Activated naive CD8-positive, alpha-beta T cell treated with anti-CD3 and anti-CD28 coated beads, Interleukin-2, amount 10 ng/mL, durations not matched to agents 7 days and 5 days (primary cell): ENCODE results near the gene PLA2G15. TPM values are rescaled to one million over a fixed set of nuclear protein-coding genes. Genes with fewer than 3 reads are reported as not detected.
A peak's percentile ranks its signal among the peaks of the same experiment; 100 is the strongest.
"Not testable (repeated sequence)": the region's sequence is repeated elsewhere in the genome, so short reads cannot be mapped to it uniquely, and the experiment has no call there.

Experiments
- ATAC-seq: fragments of 150-1000 bp; cut with Tn5 transposase; one replicate; pipeline ENCODE4 v1.10.0; 2021; ENCODE audit warnings: low read depth, moderate library complexity
- POLR2A ChIA-PET: fragments of 350-600 bp; sonication (Branson Sonifier 250); formaldehyde crosslinking; loops from one replicate; lab custom pipeline; 2021; ENCODE audit warnings: antibody characterized with exemption; lab: Charles Lee
- DNase-seq: peaks from one replicate; pipeline ENCODE4 v3.0.0; 2021
- H3K27ac Mint-ChIP-seq: one replicate; pipeline ENCODE4 v1.8.0; 2022; ENCODE audit warnings: mild to moderate bottlenecking, mixed read lengths
- H3K27me3 Mint-ChIP-seq: one replicate; pipeline ENCODE4 v1.8.0; 2022; ENCODE audit warnings: mild to moderate bottlenecking, moderate library complexity, mixed read lengths
- H3K36me3 Mint-ChIP-seq: one replicate; pipeline ENCODE4 v1.8.0; 2021; ENCODE audit warnings: mild to moderate bottlenecking, mixed read lengths
- H3K4me1 Mint-ChIP-seq: one replicate; pipeline ENCODE4 v1.8.0; 2021; ENCODE audit warnings: mixed read lengths
- H3K4me3 Mint-ChIP-seq: one replicate; pipeline ENCODE4 v1.8.0; 2022; ENCODE audit warnings: mild to moderate bottlenecking, moderate library complexity, mixed read lengths
- H3K9me3 Mint-ChIP-seq: one replicate; pipeline ENCODE4 v1.8.0; 2021; ENCODE audit warnings: mixed read lengths
- total RNA-seq, 2 experiments: library from RNA; stranded (reverse); gene quantifications; one replicate each; pipeline ENCODE4 v1.2.3, GENCODE V29; 2021

The PLA2G15 gene
- total RNA-seq, 2 experiments from 2014 or later = 10.8 to 12.5 TPM

DNA sequence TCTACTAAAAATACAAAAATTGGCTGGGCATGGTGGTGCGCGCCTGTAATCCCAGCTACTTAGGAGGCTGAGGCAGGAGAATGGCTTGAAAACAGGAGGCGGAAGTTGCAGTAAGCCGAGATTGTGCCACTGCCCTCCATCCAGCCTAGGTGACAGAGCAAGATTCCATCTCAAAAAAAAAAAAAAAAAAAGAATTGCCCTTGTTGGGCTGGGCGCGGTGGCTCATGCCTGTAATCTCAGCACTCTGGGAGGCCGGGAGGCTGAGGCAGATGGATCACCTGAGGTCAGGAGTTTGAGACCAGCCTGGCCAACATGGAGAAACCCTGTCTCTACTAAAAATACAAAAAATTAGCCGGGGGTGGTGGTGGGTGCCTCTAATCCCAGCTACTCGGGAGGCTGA lies 43.6 kb downstream of the PLA2G15 start:
- POLR2A ChIA-PET = interaction anchor here (1.5 to 10.4 kb wide), 4 partner anchors 8 to 22 kb away, joined by 4 to 297 read pairs (median 41); partner anchors contain the start of genes PRMT7, SLC7A6 and SLC7A6OS
- not testable (repeated sequence) for H3K27me3 Mint-ChIP-seq, DNase-seq, H3K9me3 Mint-ChIP-seq, ATAC-seq
- Mint-ChIP-seq H3K4me1 (peaks cover 71% of the 10 kb centered on the region), H3K4me3 (peak overlapping the region; percentile 39), H3K27ac (peak overlapping the region; percentile 90), H3K36me3 (peaks cover 32% of the 10 kb centered on the region)

DNA sequence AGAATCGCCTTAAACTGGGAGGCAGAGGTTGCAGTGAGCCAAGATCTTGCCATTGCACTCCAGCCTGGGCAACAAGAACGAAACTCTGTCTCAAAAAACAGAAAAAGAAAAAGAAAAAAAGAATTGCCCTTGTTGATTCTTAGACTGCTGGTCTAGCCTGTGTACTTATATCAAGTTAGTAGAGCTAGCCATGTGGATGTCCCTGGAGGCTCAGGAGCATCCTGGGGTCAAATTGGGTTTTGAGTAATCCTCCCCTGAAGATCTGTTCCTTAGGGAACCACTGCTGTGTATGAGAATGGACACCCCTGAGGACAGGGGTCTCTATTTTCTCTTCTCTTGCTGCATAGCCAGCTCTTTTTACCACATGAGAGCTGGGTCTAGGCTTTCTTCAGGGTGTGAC lies 44.0 kb downstream of the PLA2G15 start:
- peak; percentile 0 for ATAC-seq
- H3K27ac Mint-ChIP-seq = peak overlapping the region; percentile 90

DNA sequence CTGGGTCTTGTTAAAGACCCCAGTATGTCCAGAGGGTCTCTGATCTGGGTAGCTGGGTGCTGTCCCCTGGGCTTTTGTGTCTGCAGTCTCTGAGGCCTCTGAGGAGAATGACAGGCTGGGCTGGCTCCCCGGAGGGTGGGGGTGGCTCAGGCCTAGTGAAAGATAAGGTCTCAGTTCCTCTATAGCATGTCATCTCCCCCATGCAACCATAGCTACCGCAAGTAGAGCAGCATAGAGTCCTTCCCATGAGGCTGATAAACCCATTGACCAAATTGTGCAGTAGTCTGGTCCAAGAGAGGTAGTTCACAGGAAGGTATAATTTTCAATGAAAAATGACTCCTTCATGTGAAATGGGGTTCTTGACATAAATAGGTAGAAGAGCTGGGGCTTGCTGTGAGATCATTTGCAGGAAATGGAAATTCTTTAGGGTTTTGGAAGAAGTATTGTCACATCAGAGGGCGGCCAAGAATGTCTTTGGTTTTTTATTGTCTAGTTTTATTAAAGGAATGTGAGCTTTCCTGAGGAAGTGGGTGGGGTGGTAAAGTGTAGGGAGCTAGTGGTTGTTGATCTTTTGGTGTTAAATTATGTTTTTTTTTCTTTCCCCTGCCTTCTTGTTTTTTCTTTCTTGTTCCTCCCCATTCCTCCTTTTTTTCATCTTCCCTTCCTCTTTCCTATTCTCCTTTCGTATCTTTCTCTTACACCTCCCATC lies 44.6 kb downstream of the PLA2G15 start:
- H3K4me3 Mint-ChIP-seq = peak overlapping the region; percentile 39
- peak; percentile 65 for DNase-seq
- H3K4me1 Mint-ChIP-seq = peaks cover 65% of the 10 kb centered on the region
- H3K9me3 Mint-ChIP-seq = no peaks in the 10 kb centered on the region
- H3K36me3 Mint-ChIP-seq = peaks cover 36% of the 10 kb centered on the region
- POLR2A ChIA-PET = interaction anchor here (0.5 to 10.4 kb wide), 4 partner anchors 20 to 725 kb away, joined by 3 to 297 read pairs (median 40); partner anchors contain the start of genes PRMT7, SLC7A6 and SLC7A6OS
- H3K27me3 Mint-ChIP-seq = no peaks in the 10 kb centered on the region
- ATAC-seq = peak; percentile 79
- peak overlapping the region; percentile 90 for H3K27ac Mint-ChIP-seq

More for the DNA sequence above, 44.0 kb downstream of the PLA2G15 start:
- Mint-ChIP-seq H3K9me3 (no peaks in the 10 kb centered on the region), H3K4me1 (peaks cover 69% of the 10 kb centered on the region), H3K4me3 (peak overlapping the region; percentile 39), H3K27me3 (no peaks in the 10 kb centered on the region), H3K36me3 (peaks cover 33% of the 10 kb centered on the region)
- no peak for DNase-seq
- POLR2A ChIA-PET = interaction anchor here (7.4 to 10.4 kb wide), 2 partner anchors 20 to 22 kb away, joined by 76 to 297 read pairs; partner anchors contain the start of genes PRMT7, SLC7A6 and SLC7A6OS

DNA sequence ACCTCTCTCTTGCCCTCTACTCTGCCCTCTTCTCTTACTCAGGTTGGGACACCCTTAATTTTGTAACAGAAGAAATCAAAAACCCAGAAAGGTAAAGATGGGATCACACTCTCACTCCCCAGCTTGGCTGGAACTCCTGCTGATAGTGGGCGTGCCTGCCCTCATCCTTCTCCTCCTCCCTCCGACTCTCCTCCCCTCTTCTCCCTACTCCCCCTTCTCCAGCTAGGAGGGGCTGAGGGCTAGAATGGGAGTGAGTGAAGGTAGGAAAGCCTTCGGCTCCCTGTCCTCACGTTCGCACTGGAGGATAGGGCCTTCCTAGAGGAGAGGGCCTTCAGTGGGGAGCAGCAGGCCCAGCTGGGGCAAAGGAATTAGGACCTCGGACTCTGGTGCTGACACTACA lies 45.3 kb downstream of the PLA2G15 start:
- H3K36me3 Mint-ChIP-seq = peaks cover 37% of the 10 kb centered on the region
- H3K27me3 Mint-ChIP-seq = no peaks in the 10 kb centered on the region
- H3K4me3 Mint-ChIP-seq = peak overlapping the region; percentile 39
- peak overlapping the region; percentile 90 for H3K27ac Mint-ChIP-seq
- no peaks in the 10 kb centered on the region for H3K9me3 Mint-ChIP-seq
- POLR2A ChIA-PET = interaction anchor here (0.5 to 10.4 kb wide), 5 partner anchors 10 to 39 kb away, joined by 4 to 297 read pairs (median 7); partner anchors contain the start of genes PRMT7, SLC7A6 and SLC7A6OS
- no peak for DNase-seq
- no peak for ATAC-seq
- peaks cover 59% of the 10 kb centered on the region for H3K4me1 Mint-ChIP-seq

DNA sequence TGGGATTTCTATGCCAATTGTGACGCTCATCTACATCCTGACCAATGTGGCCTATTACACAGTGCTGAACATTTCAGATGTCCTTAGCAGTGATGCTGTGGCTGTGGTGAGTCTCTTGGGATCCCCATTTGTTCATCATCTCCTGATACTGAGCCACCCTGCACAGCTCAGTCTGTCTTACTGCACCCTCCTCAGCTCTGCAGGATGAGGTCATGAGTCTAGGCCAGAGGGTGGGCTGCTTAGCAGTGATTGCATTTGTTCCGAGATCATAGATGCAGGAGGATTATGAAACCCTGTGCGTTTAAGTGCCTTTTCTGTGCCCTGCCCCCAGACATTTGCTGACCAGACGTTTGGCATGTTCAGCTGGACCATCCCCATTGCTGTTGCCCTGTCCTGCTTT lies 46.1 kb downstream of the PLA2G15 start:
- ATAC-seq = no peak
- Mint-ChIP-seq H3K27ac (peak overlapping the region; percentile 90), H3K4me1 (peaks cover 54% of the 10 kb centered on the region), H3K27me3 (no peaks in the 10 kb centered on the region), H3K4me3 (peak overlapping the region; percentile 15), H3K9me3 (no peaks in the 10 kb centered on the region), H3K36me3 (peaks cover 38% of the 10 kb centered on the region)
- no peak for DNase-seq
- POLR2A ChIA-PET = interaction anchor here (1.5 to 10.4 kb wide), 3 partner anchors 9 to 22 kb away, joined by 6 to 297 read pairs (median 7); partner anchors contain the start of genes PRMT7, SLC7A6 and SLC7A6OS

DNA sequence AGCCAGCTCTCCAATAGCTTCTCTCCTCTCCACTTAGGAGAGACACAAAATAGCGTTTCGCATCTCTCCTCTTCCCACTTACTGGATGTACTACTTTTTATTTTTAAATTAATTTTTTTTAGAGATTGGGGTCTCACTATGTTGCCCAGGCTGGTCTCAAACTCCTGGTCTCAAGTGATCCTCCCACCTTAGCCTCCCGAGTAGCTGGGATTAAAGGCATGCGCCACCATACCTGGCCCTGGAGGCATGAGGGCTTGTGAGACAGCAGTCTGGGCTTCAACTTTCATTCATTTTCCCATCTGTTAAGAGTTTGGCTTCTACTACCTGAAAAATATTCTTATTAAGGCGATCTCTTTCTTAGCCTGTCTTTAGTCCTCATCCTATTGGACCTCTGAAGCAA lies 47.3 kb downstream of the PLA2G15 start:
- H3K4me1 Mint-ChIP-seq = peaks cover 44% of the 10 kb centered on the region
- no peak for ATAC-seq

DNA sequence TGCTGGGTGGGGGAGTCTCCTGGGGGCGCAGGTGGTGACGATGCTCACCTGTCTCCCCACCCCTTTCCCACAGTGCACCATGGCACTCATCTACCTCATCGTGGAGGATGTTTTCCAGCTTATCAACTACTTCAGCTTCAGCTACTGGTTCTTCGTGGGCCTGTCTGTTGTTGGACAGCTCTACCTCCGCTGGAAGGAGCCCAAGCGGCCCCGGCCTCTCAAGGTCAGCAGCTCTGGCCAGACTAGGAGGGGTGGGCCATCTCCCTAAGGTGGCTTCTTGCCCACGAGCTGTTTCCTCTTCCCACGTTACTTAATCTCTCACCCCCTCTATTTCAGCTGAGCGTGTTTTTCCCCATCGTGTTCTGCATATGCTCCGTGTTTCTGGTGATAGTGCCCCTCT lies 51.1 kb downstream of the PLA2G15 start:
- POLR2A ChIA-PET = interaction anchor here (1.3 to 3.3 kb wide), 5 partner anchors 8 to 32 kb away, joined by 4 to 10 read pairs (median 6); partner anchors contain the start of genes PRMT7, SLC7A6 and SLC7A6OS
- Mint-ChIP-seq H3K36me3 (peaks cover 30% of the 10 kb centered on the region), H3K9me3 (no peaks in the 10 kb centered on the region)

More for the DNA sequence above, 47.3 kb downstream of the PLA2G15 start:
- Mint-ChIP-seq H3K27me3 (no peaks in the 10 kb centered on the region), H3K36me3 (peaks cover 32% of the 10 kb centered on the region), H3K4me3 (peak overlapping the region; percentile 3), H3K27ac (peak overlapping the region; percentile 90), H3K9me3 (no peaks in the 10 kb centered on the region)
- POLR2A ChIA-PET = interaction anchor here (1.8 to 10.4 kb wide), 2 partner anchors 19 to 23 kb away, joined by 6 to 297 read pairs; partner anchors contain the start of genes PRMT7, SLC7A6 and SLC7A6OS
- no peak for DNase-seq

DNA sequence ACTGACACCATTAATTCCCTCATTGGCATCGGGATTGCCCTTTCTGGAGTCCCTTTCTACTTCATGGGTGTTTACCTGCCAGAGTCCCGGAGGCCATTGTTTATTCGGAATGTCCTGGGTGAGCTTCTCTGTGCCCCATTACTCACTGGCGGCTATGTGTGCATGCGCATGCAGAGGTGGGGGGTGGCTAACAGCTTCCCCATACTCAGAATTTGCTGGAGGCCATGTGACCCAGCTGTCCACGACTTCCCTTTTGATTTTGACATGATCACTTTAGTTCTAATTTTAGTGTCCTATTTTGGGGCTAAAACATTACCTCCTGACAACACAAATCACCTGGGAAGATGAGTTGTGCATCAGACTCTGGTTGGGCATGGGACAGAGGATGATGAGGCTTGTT lies 51.5 kb downstream of the PLA2G15 start:
- POLR2A ChIA-PET = interaction anchor here (1.3 to 3.3 kb wide), 5 partner anchors 9 to 33 kb away, joined by 4 to 10 read pairs (median 6); partner anchors contain the start of genes PRMT7, SLC7A6 and SLC7A6OS
- ATAC-seq (no peak), DNase-seq (no peak)
- no peaks in the 10 kb centered on the region for H3K9me3 Mint-ChIP-seq
- peaks cover 15% of the 10 kb centered on the region for H3K4me1 Mint-ChIP-seq
- no peak overlapping the region for H3K4me3 Mint-ChIP-seq
- no peaks in the 10 kb centered on the region for H3K27me3 Mint-ChIP-seq
- H3K36me3 Mint-ChIP-seq = peaks cover 29% of the 10 kb centered on the region
- H3K27ac Mint-ChIP-seq = peak overlapping the region; percentile 50

More for the DNA sequence above, 51.1 kb downstream of the PLA2G15 start:
- H3K27me3 Mint-ChIP-seq = no peaks in the 10 kb centered on the region
- no peak overlapping the region for H3K4me3 Mint-ChIP-seq
- ATAC-seq (no peak), DNase-seq (no peak)
- peaks cover 19% of the 10 kb centered on the region for H3K4me1 Mint-ChIP-seq
- H3K27ac Mint-ChIP-seq = no peak overlapping the region

DNA sequence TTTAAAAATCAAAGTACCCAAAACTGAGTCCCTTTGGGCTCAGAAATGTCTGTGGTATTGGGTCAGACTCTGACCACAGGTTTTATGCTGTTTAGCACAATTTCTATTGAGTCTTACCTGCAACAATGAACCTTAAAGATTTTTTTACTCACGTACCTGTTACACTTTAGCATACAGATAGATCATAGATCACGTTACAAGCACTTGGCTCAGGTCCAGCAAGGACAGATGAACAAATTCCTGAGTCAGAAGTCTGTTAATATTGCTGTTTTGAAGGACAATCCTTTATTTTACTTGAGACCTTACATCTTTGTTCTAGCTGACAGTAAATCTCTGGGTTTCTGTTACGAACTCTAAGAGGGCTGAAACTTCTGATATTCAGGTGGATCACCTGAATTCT lies 52.7 kb downstream of the PLA2G15 start:
- POLR2A ChIA-PET = interaction anchor here (2.2 kb wide), 1 partner anchor 13 kb away, joined by 8 read pairs; the partner anchor contains the start of genes PRMT7 and SLC7A6OS
- Mint-ChIP-seq H3K36me3 (peaks cover 32% of the 10 kb centered on the region), H3K4me1 (peaks cover 10% of the 10 kb centered on the region), H3K9me3 (no peaks in the 10 kb centered on the region), H3K4me3 (no peak overlapping the region), H3K27me3 (no peaks in the 10 kb centered on the region), H3K27ac (no peak overlapping the region)
- DNase-seq (no peak), ATAC-seq (no peak)

DNA sequence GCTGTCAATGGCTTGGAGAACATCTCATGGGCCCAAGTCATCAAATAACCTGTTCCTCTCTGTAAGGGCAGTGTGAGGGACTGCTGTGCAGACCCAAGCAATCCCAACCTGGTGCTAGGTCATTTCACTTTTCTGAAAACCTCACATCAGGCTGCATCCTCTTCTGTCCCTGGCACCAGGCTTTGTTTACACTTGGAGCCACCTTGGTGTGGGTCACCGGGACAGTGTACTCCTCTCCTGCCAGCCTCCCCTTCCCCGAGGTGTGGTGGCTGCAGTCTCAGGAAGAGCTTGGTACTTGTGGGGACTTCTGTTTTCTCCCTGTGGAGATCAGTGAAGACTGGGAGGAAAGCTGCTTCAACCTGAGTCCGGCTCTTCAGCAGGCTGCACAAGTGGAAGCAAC lies 53.1 kb downstream of the PLA2G15 start:
- DNase-seq = no peak
- no peaks in the 10 kb centered on the region for H3K27me3 Mint-ChIP-seq
- H3K4me3 Mint-ChIP-seq = no peak overlapping the region
- peaks cover 33% of the 10 kb centered on the region for H3K36me3 Mint-ChIP-seq
- POLR2A ChIA-PET = interaction anchor here (1.2 to 2.7 kb wide), 5 partner anchors 10 to 35 kb away, joined by 4 to 10 read pairs (median 5); partner anchors contain the start of genes PRMT7, SLC7A6 and SLC7A6OS
- H3K27ac Mint-ChIP-seq = no peak overlapping the region
- peaks cover 10% of the 10 kb centered on the region for H3K4me1 Mint-ChIP-seq
- H3K9me3 Mint-ChIP-seq = no peaks in the 10 kb centered on the region
- no peak for ATAC-seq

DNA sequence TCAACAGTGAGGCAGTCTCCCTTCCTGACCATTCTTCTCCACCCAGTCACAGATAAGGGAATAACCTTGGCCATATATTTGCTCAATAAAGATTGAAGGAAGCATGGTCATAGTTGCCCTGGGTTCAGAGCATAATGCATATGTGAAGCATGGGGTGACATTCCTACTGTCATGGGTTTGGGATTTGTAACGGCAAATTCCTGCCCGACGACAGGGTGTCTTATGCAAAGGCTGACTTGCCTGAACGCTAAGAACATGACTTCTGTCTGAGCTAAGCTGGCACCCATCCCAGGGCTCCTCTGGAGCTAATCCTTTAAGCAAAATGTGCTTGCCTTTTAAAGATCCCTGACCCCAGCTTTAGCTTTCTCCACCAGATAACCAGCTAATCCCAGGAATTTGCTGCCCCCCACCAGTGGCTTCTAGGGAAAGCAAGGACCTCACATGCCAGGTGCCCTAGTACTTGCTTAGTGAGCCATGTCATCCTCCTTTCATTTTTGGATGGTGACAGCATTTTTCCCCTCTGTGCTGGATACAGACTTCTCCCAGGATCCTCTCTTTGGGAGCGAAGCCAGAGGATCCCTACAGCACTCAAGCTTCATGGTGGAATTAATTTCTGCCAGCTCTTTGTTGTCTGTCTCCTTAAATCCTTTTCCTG lies 53.9 kb downstream of the PLA2G15 start:
- Mint-ChIP-seq H3K4me3 (no peak overlapping the region), H3K27ac (no peak overlapping the region), H3K9me3 (no peaks in the 10 kb centered on the region), H3K4me1 (peaks cover 7% of the 10 kb centered on the region), H3K36me3 (peaks cover 36% of the 10 kb centered on the region), H3K27me3 (no peaks in the 10 kb centered on the region)
- no peak for ATAC-seq
- no peak for DNase-seq
- POLR2A ChIA-PET = interaction anchor here (1.2 to 2.7 kb wide), 5 partner anchors 11 to 35 kb away, joined by 4 to 10 read pairs (median 5); partner anchors contain the start of genes PRMT7, SLC7A6 and SLC7A6OS

DNA sequence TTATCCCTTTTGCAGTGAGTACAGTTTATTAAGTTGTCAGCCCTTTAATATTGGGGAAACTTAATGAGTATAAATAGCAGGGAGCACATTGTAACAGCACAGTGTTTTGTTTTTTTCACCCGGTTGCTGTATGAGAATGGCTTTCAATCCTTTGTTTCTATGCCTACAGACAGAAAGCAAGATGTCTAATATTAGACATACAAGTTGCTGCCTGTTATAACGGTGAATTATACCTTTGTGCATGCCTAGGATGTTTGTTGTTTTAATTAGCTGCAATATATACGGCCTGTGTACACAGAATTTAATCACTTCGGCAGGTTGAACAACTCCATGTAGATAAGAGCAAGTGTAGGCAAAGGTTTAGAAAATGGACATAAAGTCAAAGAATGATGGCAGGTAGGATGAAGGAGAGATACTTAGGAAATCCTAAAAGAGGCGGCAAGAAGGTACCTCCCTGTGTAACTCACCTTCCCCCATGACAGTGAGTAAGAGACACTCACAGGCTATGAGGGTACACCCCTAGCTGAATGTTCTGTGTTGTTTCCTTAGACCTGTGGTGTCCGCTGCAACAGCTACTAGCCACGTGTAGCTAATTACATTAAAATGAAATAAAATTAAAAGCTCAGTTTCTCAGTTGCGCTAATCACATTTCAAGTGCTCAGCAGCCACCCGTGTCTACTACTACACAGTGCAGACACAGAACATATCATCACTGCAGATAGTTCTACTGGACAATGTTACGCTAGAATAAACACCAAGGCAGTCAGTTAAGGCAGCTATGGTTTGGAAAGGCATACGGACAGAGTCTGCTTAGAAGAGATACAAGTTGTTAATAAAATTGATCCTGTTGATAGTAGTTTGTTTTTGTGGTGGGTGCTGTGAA lies 54.6 kb downstream of the PLA2G15 start:
- H3K9me3 Mint-ChIP-seq = no peaks in the 10 kb centered on the region
- ATAC-seq (no peak), DNase-seq (no peak)
- peaks cover 35% of the 10 kb centered on the region for H3K36me3 Mint-ChIP-seq
- H3K27me3 Mint-ChIP-seq = no peaks in the 10 kb centered on the region
- H3K4me3 Mint-ChIP-seq = no peak overlapping the region
- POLR2A ChIA-PET = interaction anchor here (0.7 to 2.7 kb wide), 10 partner anchors 9 to 71 kb away, joined by 3 to 10 read pairs (median 5); partner anchors contain the start of genes PRMT7, SLC7A6 and SLC7A6OS
- peaks cover 5% of the 10 kb centered on the region for H3K4me1 Mint-ChIP-seq
- peak overlapping the region; percentile 34 for H3K27ac Mint-ChIP-seq
